ENCODE results near the gene POU5F1. TPM values are rescaled to one million over a fixed set of nuclear protein-coding genes. Genes with fewer than 3 reads are reported as not detected.
A peak's percentile ranks its signal among the peaks of the same experiment; 100 is the strongest.

The POU5F1 gene
- total RNA-seq, 1 experiment from 2014 or later: not detected

DNA sequence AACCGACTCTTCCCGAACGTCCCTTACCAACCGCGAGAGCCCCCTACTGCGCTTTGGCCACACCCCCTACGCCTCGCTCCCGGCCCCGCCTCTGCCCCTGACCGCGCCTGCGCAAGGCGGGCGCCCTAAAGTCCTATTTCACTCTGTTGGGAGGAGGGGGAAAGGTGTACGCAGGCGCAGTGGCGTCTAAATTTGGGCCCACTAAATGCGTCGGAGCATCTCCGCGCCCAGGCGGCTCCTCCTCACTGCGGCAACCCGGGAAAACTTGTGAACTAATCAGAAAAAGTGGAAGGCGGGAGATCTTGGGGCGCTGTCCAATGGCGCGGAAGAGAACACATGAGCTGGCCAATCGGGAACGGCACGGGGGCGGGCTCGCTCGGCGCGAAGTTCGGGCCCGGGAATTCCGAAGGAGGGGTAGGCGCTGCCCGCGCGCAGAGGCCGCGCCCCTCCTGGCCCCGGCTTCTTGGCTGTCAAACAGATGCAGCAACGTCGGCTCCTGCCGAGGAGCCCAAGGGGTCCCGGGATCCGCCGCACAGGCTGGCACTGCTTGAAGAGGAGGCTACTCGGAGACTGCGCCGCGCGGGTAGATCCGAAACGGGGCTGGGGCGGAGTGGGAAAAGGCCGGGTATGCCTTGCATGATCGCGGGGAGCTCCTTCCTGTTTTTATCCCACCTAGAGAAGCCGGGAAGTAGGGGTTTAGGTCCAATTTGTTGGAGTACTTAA is 12.2 kb downstream of the POU5F1 start, which contains the start of gene TCF19:
Gene TCF19 (plus strand): TSS at position 450 of the 723 bp plus-strand sequence. CDS start 881 bp downstream, outside the sequence.
- BruUV-seq (replicated peaks): no TSS peak
- Histone ChIP-seq H4K20me1 (ENCODE audit: low read length) (no peaks in the 10 kb centered on the region), H3K4me1 (ENCODE audit: insufficient read depth, low read length) (peaks cover 17% of the 10 kb centered on the region), H3K9me2 (replicated peaks; ENCODE audit: low read length) (no peaks in the 10 kb centered on the region), H3K4me2 (ENCODE audit: low read length) (peak within 1 kb of the TSS; percentile 95), H3K27ac (ENCODE audit: low read length) (peak within 1 kb of the TSS; percentile 4; the same call in 1 of the 2 replicates), H3F3A (ENCODE audit: low read length, unreplicated experiment) (no peaks in the 10 kb centered on the region), H3K27me3 (ENCODE audit: low read length) (no peaks in the 10 kb centered on the region), H2AFZ (ENCODE audit: low read length) (peak within 1 kb of the TSS; percentile 94), H3K36me3 (ENCODE audit: low read depth, low read length) (peaks cover 18% of the 10 kb centered on the region; the same call in 1 of the 2 replicates), H3K9ac (ENCODE audit: low read length) (peak within 1 kb of the TSS; percentile 89), H3K79me2 (ENCODE audit: low read length) (peaks cover 37% of the 10 kb centered on the region), H3K9me3 (ENCODE audit: low read length) (no peaks in the 10 kb centered on the region), H3K4me3 (ENCODE audit: low read length) (peak within 1 kb of the TSS; percentile 88)
- DNase-seq (peak; percentile 99), ATAC-seq (peak; percentile 88)
- CTCF ChIA-PET: interaction anchor here (0.8 kb wide), 2 partner anchors 45 to 284 kb away, joined by 3 to 9 read pairs; no protein-coding TSS in a partner anchor
- POLR2A ChIA-PET (ENCODE audit: unreplicated experiment): interaction anchor here (0.6 to 1.0 kb wide), 3 partner anchors 19 to 38 kb away, joined by 3 to 5 read pairs (median 4); no protein-coding TSS in a partner anchor
- intact Hi-C loops (cut with micrococcal nuclease): loop anchor here (2.0 kb wide), 1 partner anchor 34 kb away; no protein-coding TSS in a partner anchor
- TF ChIP-seq EZH2 (IDR thresholded peaks at IDR 0.05; ENCODE audit: low read length, unreplicated experiment): no peak
- no peak for TF ChIP-seq EZH2phosphoT487 (IDR thresholded peaks at IDR 0.05; ENCODE audit: borderline replicate concordance, low read length)
- no peak for TF ChIP-seq CTCF (conservative IDR thresholded peaks at IDR 0.05; ENCODE audit: low read depth, low read length)

DNA sequence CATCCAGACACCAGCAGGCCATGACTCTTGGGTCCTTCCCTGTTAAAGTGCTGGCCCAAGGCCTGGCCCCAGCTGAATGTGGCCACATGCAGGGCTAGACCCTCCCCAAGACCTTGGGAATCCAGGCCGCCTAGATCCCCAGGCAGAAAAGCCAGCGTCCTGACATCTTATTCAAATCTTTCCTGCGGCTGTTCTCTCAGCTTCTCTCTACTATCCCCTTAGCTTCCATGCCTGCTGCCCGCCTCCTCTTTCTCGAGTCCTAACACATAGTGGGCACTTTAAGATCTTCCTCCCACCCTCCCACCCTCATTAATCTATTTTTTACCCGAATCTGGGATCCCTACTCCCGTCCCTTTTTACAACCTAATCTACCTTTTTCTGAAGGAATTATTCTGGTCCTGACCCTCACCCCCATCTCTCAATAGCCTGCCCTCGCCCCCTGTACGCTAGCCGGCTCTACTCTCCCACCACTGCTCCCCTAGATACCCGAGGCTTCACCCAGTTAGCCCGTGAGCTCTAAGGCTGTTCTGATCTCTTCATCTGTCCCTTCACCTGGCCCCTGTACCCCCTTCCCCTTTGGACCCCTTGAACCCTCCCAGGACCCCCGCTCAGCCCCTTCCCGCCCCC is 12.9 kb downstream of the POU5F1 start, which contains the start of gene CCHCR1:
Gene CCHCR1 (minus strand): TSS at position 290 of the 627 bp plus-strand sequence. CDS start 202 bp downstream, at position 88.
- CTCF ChIA-PET: interaction anchor here (0.6 kb wide), 1 partner anchor 241 kb away, joined by 4 read pairs; no protein-coding TSS in a partner anchor

More for the DNA sequence above, 12.9 kb downstream of the POU5F1 start, which contains the start of gene CCHCR1:
- Histone ChIP-seq H3K79me2 (ENCODE audit: low read length) (peaks cover 37% of the 10 kb centered on the region), H3K9ac (ENCODE audit: low read length) (peak within 1 kb of the TSS; percentile 89), H3K9me3 (ENCODE audit: low read length) (no peaks in the 10 kb centered on the region), H3K27ac (ENCODE audit: low read length) (peak within 1 kb of the TSS; percentile 4; the same call in 1 of the 2 replicates), H3K4me3 (ENCODE audit: low read length) (peak within 1 kb of the TSS; percentile 88), H4K20me1 (ENCODE audit: low read length) (no peaks in the 10 kb centered on the region), H3K36me3 (ENCODE audit: low read depth, low read length) (peaks cover 16% of the 10 kb centered on the region; the same call in 1 of the 2 replicates), H3K9me2 (replicated peaks; ENCODE audit: low read length) (no peaks in the 10 kb centered on the region), H2AFZ (ENCODE audit: low read length) (peak within 1 kb of the TSS; percentile 94), H3K4me1 (ENCODE audit: insufficient read depth, low read length) (peaks cover 17% of the 10 kb centered on the region), H3K4me2 (ENCODE audit: low read length) (peak within 1 kb of the TSS; percentile 95), H3K27me3 (ENCODE audit: low read length) (no peaks in the 10 kb centered on the region), H3F3A (ENCODE audit: low read length, unreplicated experiment) (no peaks in the 10 kb centered on the region)
- TF ChIP-seq EZH2 (IDR thresholded peaks at IDR 0.05; ENCODE audit: low read length, unreplicated experiment) (no peak), CTCF (conservative IDR thresholded peaks at IDR 0.05; ENCODE audit: low read depth, low read length) (no peak), EZH2phosphoT487 (IDR thresholded peaks at IDR 0.05; ENCODE audit: borderline replicate concordance, low read length) (no peak)
- ATAC-seq (peak; percentile 14), DNase-seq (no peak)
- intact Hi-C loops (cut with micrococcal nuclease): loop anchor here (2.0 kb wide), 1 partner anchor 35 kb away; no protein-coding TSS in a partner anchor
- POLR2A ChIA-PET (ENCODE audit: unreplicated experiment): interaction anchor here (0.6 to 1.0 kb wide), 2 partner anchors 18 to 39 kb away, joined by 3 to 5 read pairs; no protein-coding TSS in a partner anchor
- no TSS peak for BruUV-seq (replicated peaks)
